Measurements from ENCODE around the gene CSNK1A1. TPM values are rescaled to one million over a fixed set of nuclear protein-coding genes. Genes with fewer than 3 reads are reported as not detected.

Gene CSNK1A1
- total and polyA plus RNA-seq, 2 donors from 2014 or later, result 63.9 to 221 TPM

DNA sequence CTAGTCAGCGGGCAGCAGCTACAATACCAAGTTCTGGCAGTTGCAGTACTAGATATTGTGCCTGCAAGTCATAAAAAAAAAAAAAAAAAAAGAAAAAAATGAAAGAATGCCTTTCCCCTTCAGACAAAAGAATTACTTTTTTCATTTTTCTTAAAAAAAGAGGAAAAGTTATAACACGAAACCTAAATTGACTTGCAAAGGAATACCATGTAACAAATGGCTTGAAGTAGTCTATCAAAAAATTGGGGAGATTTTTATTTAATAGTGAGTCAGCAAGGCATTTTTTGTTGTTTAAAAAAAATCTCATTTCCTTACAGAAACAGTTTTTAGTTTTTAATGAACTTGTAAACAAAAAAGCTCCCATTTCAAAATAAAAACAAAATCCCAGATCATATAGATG lies 55.6 kb downstream of the CSNK1A1 start:
- Histone ChIP-seq H3K27me3 (ENCODE audit: control insufficient read depth, insufficient read depth, low read length) (no peaks in the 10 kb centered on the region), H3K9ac (ENCODE audit: low read length in 3 of 3) (no peak overlapping the region), H3K9me3 (ENCODE audit: control insufficient read depth in 2 of 3, insufficient read depth in 1 of 3, low read length in 3 of 3) (no peaks in the 10 kb centered on the region), H3K36me3 (ENCODE audit: control insufficient read depth in 2 of 3, insufficient read depth in 3 of 3, low read length in 3 of 3) (peaks cover 6 to 19% (median 7%) of the 10 kb centered on the region in 3 donors), H3K4me1 (ENCODE audit: control insufficient read depth in 2 of 3, insufficient read depth in 2 of 3, low read depth in 1 of 3, low read length in 3 of 3) (no peaks in the 10 kb centered on the region), H3K4me3 (ENCODE audit: low read length in 3 of 3) (no peak overlapping the region), H3K27ac (ENCODE audit: low read depth in 2 of 2, low read length in 2 of 2) (no peak overlapping the region)
- no peak for FAIRE-seq
- intact Hi-C loops (cut with DNase I), result no loop called here
- TF ChIP-seq, protein P1, sequence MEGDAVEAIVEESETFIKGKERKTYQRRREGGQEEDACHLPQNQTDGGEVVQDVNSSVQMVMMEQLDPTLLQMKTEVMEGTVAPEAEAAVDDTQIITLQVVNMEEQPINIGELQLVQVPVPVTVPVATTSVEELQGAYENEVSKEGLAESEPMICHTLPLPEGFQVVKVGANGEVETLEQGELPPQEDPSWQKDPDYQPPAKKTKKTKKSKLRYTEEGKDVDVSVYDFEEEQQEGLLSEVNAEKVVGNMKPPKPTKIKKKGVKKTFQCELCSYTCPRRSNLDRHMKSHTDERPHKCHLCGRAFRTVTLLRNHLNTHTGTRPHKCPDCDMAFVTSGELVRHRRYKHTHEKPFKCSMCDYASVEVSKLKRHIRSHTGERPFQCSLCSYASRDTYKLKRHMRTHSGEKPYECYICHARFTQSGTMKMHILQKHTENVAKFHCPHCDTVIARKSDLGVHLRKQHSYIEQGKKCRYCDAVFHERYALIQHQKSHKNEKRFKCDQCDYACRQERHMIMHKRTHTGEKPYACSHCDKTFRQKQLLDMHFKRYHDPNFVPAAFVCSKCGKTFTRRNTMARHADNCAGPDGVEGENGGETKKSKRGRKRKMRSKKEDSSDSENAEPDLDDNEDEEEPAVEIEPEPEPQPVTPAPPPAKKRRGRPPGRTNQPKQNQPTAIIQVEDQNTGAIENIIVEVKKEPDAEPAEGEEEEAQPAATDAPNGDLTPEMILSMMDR (IDR thresholded peaks at IDR 0.05; ENCODE audit: borderline replicate concordance, extremely low read depth, insufficient read depth), result no peak
- no peak for DNase-seq

DNA sequence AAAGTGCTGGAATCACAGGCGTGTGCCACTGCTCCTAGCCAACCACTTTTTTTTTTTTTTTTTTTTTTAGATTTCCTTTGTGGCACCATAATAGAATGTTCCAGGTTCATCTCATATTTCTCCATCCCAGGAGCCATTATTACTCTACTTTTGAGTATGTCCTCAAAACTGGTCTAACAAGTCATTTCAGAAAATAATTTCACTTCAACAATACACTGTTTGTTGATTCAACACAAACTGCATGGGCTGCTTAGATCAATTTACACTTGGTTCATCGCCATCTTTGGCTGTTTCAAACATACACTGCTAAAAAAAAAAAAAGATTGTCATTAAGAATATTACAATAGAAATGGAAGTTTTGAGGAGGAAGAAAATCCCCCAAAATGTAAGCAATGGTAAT lies 57.9 kb downstream of the CSNK1A1 start:
- H3K36me3 ChIP-seq (ENCODE audit: control insufficient read depth in 2 of 3, insufficient read depth in 3 of 3, low read length in 3 of 3), result peaks cover 2 to 7% (median 5%) of the 10 kb centered on the region in 3 donors
- H3K9me3 ChIP-seq (ENCODE audit: control insufficient read depth in 2 of 3, insufficient read depth in 1 of 3, low read length in 3 of 3), result no peaks in the 10 kb centered on the region
- no peak overlapping the region for H3K9ac ChIP-seq (ENCODE audit: low read length in 3 of 3)
- H3K27me3 ChIP-seq (ENCODE audit: control insufficient read depth, insufficient read depth, low read length), result no peaks in the 10 kb centered on the region
- intact Hi-C loops (cut with DNase I), result no loop called here
- H3K4me3 ChIP-seq (ENCODE audit: low read length in 3 of 3), result no peak overlapping the region
- no peaks in the 10 kb centered on the region for H3K4me1 ChIP-seq (ENCODE audit: control insufficient read depth in 2 of 3, insufficient read depth in 2 of 3, low read depth in 1 of 3, low read length in 3 of 3)
- FAIRE-seq, result no peak
- no peak for DNase-seq
- no peak overlapping the region for H3K27ac ChIP-seq (ENCODE audit: low read depth in 2 of 2, low read length in 2 of 2)
- TF ChIP-seq, protein P1 (IDR thresholded peaks at IDR 0.05; ENCODE audit: borderline replicate concordance, extremely low read depth, insufficient read depth), result no peak

DNA sequence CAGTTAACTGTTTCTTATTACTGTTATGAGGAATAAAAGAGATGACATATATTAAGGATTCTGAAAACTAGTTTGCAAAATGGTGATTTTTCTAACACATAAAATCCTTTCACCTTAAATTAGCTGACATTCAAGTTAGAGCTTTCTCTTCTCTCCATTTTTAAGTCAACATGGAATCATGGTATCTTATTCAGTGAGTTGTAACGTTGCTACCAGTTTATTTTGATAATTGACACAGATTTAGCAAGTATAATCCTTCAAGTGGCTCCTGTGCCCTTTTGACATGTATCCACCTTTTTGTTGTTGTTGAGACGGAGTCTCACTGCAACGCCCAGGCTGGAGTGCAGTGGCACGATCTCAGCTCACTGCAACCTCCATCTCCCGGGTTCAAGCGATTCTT lies 58.5 kb downstream of the CSNK1A1 start:
- Histone ChIP-seq H3K36me3 (ENCODE audit: control insufficient read depth in 2 of 3, insufficient read depth in 3 of 3, low read length in 3 of 3) (peaks cover 0 to 7% (median 5%) of the 10 kb centered on the region in 3 donors), H3K9me3 (ENCODE audit: control insufficient read depth in 2 of 3, insufficient read depth in 1 of 3, low read length in 3 of 3) (no peaks in the 10 kb centered on the region), H3K4me3 (ENCODE audit: low read length in 3 of 3) (no peak overlapping the region), H3K9ac (ENCODE audit: low read length in 3 of 3) (no peak overlapping the region), H3K27me3 (ENCODE audit: control insufficient read depth, insufficient read depth, low read length) (no peaks in the 10 kb centered on the region), H3K4me1 (ENCODE audit: control insufficient read depth in 2 of 3, insufficient read depth in 2 of 3, low read depth in 1 of 3, low read length in 3 of 3) (no peaks in the 10 kb centered on the region), H3K27ac (ENCODE audit: low read depth in 2 of 2, low read length in 2 of 2) (no peak overlapping the region)
- TF ChIP-seq, protein P1 (IDR thresholded peaks at IDR 0.05; ENCODE audit: borderline replicate concordance, extremely low read depth, insufficient read depth), result no peak
- FAIRE-seq (no peak), DNase-seq (no peak)
- intact Hi-C loops (cut with DNase I), result no loop called here

Data from kidney (tissue), 14 donors.